GM12891 (cell line): ENCODE measurements around the gene HBE1.

Source experiments
- DNase-seq: peaks from one replicate; pipeline ENCODE4 v3.0.0; 2011; ENCODE audit warnings: low spot score; ENCODE audit not compliant: insufficient read length
- FAIRE-seq: peaks from 2 replicates; lab custom pipeline; 2011; peaks lifted over from hg19 to GRCh38; lab: Jason Lieb, UNC
- PAX5 ChIP-seq: IDR thresholded peaks from 2 replicates; pipeline ENCODE4 v1.6.1; 2011; ENCODE audit warnings: low read length, moderate library complexity, mild to moderate bottlenecking; ENCODE audit not compliant: insufficient read depth, severe bottlenecking
- POLR2A ChIP-seq: IDR thresholded peaks from 2 replicates; pipeline ENCODE4 v1.6.1; 2011; ENCODE audit warnings: low read depth, low read length, control low read depth
- POLR2AphosphoS5 ChIP-seq: IDR thresholded peaks from 2 replicates; pipeline ENCODE4 v1.6.1; 2011; ENCODE audit warnings: low read depth, low read length, control low read depth
- POU2F2 ChIP-seq: IDR thresholded peaks from 2 replicates; pipeline ENCODE4 v1.6.1; 2011; ENCODE audit warnings: low read depth, mild to moderate bottlenecking, control low read depth, low read length, moderate library complexity
- SPI1 ChIP-seq: IDR thresholded peaks from 2 replicates; pipeline ENCODE4 v1.6.1; 2011; ENCODE audit warnings: low read depth, low read length, control low read depth
- TAF1 ChIP-seq: IDR thresholded peaks from 2 replicates; pipeline ENCODE4 v1.6.1; 2011; ENCODE audit warnings: low read depth, low read length, control low read depth

The HBE1 gene

GRCh38 chr11:5226732-5227310 is 42.9 kb downstream of the HBE1 start, which contains the start of gene HBB:
Gene HBB, minus strand, starts transcription at chr11:5227071. Its CDS starts 50 bp downstream, at chr11:5227021.
- no peak for FAIRE-seq
- TF ChIP-seq POLR2A (no peak), TAF1 (no peak), SPI1 (no peak), PAX5 (no peak)
- DNase-seq, result no peak

GRCh38 chr11:5225480-5225871 is 44.3 kb downstream of the HBE1 start:
- DNase-seq (no peak), FAIRE-seq (no peak)
- no peak for TF ChIP-seq POLR2A
- no peak for TF ChIP-seq SPI1
- TF ChIP-seq PAX5, result no peak
- no peak for TF ChIP-seq POU2F2
- TF ChIP-seq TAF1, result no peak
- TF ChIP-seq POLR2AphosphoS5, result no peak

- TF ChIP-seq PAX5 (no peak), POU2F2 (no peak), SPI1 (no peak), TAF1 (no peak), POLR2A (no peak), POLR2AphosphoS5 (no peak)
- FAIRE-seq (no peak), DNase-seq (no peak)
Measured at GRCh38 chr11:5224538-5225479, 44.9 kb downstream of the HBE1 start.

- no peak for DNase-seq
- FAIRE-seq, result no peak
- TF ChIP-seq POLR2AphosphoS5 (no peak), SPI1 (no peak), POU2F2 (no peak), POLR2A (no peak), TAF1 (no peak), PAX5 (no peak)
Measured at GRCh38 chr11:5223686-5224085, 46.1 kb downstream of the HBE1 start.

- FAIRE-seq (no peak), DNase-seq (no peak)
- no peak for TF ChIP-seq TAF1
- TF ChIP-seq SPI1, result no peak
Measured at GRCh38 chr11:5223146-5223545, 46.6 kb downstream of the HBE1 start.
